GM21367 (cell line): ENCODE data around the gene HMX2.

Source experiments
- ATAC-seq: cut with Tn5 transposase; IDR thresholded peaks from one replicate; pipeline ENCODE4 v1.9.1; 2021; ENCODE audit not compliant: unreplicated experiment

HMX2 gene

DNA sequence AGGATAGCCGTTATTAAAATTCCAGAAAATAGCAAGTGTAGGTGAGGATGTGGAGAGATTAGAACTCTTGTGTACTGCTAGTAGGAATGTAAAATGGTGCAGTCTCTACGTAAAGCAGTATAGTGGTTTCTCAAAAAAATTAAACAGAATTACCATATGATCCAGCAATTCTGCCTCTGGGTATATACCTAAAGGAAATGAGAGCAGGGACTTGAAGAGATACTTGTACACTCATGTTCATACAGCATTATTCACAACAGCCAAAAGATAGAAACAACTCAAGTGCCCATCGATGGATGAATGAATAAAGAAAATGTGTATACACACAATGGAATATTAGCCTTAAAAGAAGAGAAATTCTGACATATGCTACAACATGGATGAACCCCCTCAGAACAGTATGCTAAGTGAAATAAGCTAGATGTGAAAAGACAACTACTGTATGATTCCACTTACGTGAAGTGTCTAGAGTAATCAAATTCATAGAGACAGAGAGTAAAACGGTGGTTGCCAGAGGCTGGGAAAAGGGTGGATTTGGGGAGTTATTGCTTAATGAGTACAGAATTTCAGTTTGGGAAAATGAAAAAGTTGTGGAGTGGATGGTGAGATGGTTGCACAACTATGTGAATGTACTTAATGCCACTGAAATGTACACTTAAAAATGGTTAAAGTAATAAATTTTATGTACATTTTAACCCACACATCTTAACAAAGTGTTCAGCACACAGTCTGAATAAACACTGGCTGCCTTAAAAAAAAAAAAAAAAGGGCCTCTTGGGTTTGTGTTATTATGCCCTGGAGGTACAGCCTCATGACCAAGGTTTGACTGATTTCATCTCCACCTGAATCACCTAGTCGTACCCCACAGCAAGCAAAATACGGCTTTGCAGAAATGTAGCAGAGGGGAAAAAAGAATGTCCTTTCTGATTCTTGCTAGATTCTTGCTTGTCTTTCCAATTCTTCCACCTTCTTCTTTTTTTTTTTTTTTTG, 32.5 kb downstream of the HMX2 start:
- no peak for ATAC-seq

DNA sequence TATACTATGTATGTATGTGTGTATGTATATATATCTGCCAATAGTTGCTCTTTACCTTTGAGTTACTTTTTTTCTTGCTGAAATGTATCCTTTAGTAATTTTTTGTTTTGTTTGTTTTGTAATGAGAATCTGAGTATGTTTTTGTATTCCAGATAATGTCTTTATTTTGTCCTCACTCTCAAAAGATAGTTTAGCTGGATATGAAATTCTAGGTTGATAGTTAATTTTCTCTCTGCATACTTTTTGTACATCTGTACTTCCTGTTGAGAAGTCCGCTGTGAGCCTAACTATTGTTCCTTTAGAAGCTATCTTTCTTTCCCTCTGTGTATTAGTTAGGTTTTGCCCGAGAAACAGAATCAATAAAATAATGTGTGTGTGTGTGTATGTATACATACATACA, 35.8 kb downstream of the HMX2 start:
- no peak for ATAC-seq

DNA sequence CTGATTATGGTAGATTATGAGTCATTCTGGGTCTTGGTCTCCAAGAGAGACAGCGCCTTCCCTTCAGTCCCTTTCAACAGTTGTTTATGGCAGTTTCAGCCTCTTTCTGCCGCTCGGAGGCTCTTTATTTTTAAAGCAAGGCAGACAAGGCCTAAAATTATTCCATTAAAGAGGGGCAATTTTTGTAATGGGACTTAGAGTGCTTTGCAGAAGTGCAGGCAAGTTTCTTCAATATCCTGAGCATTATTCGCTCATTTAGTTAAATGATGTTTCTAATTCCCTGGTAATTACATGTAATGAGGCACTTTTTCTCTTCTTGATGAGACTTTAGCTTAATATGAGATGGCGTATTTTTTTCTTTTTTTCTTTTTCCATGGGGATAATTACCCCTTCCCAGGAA, 39.8 kb downstream of the HMX2 start:
- ATAC-seq = no peak

DNA sequence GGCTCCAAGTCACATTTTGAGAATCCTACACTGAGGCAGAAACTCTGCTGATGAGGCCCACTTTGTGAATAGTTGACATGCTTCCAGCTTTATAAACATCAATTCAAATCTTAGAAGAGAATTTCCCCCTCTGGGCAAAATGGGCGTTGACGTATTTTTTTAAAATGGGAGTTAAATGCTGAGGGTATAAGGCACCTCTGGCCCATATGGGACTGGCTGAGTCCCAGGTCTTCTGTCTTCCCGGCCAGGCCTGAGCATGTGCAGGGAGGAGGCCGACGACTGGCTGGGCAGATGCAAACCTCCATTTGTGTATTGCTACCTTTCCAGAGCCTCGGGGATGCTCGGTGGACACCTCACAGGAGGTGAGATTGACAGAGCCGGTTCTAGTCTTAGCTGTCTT, 44.0 kb downstream of the HMX2 start:
- ATAC-seq = no peak

DNA sequence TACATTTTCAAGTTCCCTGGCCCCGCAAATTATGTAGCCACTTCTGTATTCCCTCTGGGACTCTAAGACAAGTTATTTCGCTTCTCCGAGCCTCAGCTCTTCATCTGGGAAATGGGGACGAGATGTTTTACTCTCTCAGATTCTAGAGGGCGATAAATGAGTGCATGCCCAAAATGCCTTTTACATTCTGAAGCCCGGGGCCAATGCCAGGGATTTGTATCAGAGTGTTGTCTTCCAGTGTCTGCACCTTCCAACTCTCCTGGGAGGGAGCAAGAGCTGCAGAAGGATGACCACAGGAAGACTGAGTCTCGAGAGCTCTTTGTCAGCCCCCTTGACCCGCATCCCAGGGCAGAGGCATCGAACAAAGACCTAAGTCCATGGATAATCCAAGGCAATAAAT, 46.1 kb downstream of the HMX2 start:
- ATAC-seq = no peak
